ENCODE results near the gene DRC3.

Gene DRC3

GRCh38 chr17:18025241-18025944, 52.7 kb downstream of the DRC3 start:
- DNase-seq (ENCODE audit: low spot score) = peak; percentile 66

- DNase-seq (ENCODE audit: low spot score) = peak; percentile 55
Measured at GRCh38 chr17:18025945-18026776, 53.5 kb downstream of the DRC3 start.

DNA sequence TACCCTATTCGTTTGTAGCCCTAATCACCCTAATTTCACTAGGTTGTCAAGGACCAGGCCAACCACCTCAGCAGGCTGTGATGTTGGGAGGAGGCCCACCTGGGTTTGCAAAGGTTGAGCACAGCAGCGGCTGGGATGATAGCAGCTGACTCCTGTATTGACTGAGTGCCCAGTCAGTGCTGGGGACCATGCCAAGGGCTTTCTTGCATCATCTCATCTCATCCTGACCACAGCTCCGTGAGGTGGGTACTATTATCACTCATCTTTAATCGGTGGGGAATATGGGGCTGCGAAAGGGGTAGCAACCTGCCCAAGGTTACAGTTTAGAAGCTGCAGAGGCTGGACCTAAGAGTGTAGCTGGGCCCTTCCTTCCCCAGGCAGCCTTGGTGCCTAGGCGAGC, 54.6 kb downstream of the DRC3 start:
- DNase-seq (ENCODE audit: low spot score) = no peak

DNA sequence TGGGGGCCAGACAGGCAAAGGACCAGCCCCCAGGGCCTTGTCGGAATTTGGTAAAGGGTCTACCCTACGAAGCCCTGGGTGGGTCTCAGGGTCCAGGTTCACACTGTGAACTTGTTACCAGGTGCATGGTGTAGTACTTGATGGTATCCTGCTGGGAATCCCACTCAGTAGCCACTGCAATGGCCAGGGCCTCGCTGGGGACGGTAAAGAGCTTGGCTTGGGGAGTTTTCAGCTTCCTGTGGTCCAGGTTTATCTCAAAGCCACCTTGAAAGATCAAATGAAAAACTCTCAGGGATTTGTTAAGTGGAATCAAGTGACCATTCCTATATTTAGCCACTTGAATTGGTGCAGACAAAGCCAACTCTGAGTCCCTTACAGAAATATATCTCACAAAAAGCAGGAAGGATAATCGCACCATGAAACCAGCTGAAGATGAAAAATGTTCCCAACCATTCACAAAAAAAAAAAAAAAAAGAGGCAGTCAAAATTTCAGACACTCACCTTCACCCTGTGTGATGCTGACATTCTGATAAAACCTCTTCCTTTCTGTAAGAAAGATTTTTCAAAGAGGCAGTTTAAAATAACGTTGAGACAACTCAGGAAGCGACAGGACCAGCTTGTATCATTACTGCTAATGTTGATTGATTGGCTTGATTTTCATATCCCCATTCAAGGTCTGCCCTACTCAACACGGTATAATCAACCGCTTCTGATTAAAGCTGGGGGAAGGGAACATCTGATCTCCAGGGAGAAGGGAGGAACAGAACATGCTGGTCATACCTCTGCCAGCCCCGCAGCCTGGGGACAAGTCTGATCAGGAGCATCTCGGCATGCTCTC, 55.7 kb downstream of the DRC3 start:
- DNase-seq (ENCODE audit: low spot score) = no peak

DNA sequence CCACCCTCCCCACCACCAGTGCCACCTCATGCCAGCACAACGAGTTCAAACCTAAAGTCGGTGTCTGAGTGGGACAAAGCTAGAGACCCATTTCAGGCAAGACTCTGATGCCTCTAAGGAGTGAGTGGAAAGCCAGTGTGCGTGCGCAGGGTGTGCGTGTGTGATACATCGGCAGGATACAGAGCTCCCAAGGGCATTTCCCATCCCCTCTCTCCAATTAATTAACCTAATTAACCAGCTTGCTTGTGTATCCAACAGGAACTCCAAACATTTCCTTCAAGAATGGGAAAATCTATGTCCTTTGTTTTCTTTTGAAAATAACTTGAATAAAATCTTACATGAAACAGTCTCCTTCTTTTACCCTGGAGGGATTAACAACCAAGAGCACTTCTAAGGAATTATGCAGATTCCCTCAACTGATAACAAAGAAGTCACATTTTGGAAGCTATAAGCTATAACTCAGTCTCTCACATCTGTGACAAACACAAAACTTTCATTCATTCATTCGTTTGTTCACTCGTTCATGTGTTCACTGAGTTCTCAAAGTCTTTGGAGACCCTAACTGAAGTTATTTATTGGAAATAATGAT, 56.4 kb downstream of the DRC3 start:
- no peak for DNase-seq (ENCODE audit: low spot score)

- no peak for DNase-seq (ENCODE audit: low spot score)
Measured at GRCh38 chr17:18031955-18032354, 59.3 kb downstream of the DRC3 start.

- peak; percentile 85 for DNase-seq (ENCODE audit: low spot score)
Measured at GRCh38 chr17:18033442-18034099, 60.9 kb downstream of the DRC3 start.

DNA sequence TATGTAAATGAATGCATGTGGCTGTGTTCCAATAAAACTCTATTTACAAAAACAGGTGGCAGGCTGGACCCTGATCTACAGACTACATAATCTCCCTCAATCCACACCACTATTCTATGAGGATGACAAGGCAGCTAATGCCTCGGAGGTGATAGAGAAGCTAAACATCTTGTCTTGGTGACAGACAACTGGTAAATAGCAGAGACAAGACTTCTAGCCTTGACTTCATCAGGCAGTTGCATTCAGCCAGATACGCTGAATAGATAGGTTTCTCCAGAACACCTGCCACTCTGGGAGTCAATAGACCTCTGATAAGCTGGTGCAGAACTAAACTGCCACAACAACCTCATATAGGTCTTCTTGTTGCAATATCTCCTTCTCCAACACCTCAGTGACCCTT, 63.0 kb downstream of the DRC3 start:
- no peak for DNase-seq (ENCODE audit: low spot score)

DNA sequence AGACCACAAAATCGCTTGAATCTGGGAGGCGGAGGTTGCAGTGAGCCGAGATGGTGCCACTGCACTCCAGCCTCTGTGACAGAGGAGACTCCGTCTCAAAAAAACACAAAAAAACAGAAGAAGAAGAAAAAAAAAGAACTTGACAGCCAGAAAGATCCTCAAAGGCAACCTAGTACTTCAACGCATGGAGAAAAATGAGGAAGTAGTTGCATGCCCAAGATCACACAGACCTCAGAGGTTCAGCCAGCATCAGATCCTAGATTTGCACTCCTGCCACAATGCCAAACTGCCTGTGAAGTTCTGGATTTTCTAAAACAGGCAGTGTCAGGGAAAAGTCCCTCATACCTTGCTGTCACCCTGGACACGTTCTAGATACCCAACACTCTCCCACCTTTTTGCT, 64.8 kb downstream of the DRC3 start:
- no peak for DNase-seq (ENCODE audit: low spot score)

GRCh38 chr17:18038149-18038850, 65.6 kb downstream of the DRC3 start:
- DNase-seq (ENCODE audit: low spot score) = no peak

- peak; percentile 99 for DNase-seq (ENCODE audit: low spot score)
Measured at GRCh38 chr17:18038861-18039534, 66.3 kb downstream of the DRC3 start, which contains the start of the genes ATPAF2 and GID4. ATPAF2 (minus strand) TSS chr17:18039168; CDS start chr17:18039013, 155 bp downstream. GID4 (plus strand) TSS chr17:18039408; CDS start chr17:18039465, 57 bp downstream.

DNA sequence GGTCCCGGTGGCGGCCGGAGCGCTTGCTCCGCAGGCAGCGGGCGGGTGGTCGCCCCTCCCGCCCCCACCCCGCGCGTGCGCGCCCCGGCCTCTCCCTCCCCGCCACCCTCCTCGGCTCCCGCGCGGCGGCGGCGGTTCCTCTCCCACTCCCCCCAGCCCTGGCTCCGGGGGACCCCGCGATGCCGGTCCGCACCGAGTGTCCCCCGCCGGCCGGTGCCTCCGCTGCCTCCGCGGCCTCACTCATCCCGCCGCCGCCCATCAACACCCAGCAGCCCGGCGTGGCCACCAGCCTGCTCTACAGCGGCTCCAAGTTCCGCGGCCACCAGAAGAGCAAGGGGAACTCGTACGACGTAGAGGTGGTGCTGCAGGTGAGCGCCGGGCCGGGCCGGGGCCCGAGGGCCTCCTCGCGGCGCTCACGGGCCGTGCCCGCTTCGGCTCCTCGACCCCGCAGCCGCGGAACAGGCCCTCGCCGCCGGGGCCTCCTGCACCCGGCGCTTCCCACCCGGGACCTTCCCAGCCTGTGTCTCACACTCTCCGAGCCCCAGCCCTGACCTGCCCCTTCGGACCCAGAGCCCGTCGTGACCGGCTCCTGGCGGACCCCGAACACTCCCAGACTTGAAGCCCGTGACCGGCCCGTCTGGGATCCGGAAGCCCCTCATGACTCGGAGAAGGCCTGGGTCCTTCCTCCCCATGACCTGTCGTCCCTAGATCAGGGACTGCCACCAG, 67.0 kb downstream of the DRC3 start:
- DNase-seq (ENCODE audit: low spot score) = peak; percentile 82

DNA sequence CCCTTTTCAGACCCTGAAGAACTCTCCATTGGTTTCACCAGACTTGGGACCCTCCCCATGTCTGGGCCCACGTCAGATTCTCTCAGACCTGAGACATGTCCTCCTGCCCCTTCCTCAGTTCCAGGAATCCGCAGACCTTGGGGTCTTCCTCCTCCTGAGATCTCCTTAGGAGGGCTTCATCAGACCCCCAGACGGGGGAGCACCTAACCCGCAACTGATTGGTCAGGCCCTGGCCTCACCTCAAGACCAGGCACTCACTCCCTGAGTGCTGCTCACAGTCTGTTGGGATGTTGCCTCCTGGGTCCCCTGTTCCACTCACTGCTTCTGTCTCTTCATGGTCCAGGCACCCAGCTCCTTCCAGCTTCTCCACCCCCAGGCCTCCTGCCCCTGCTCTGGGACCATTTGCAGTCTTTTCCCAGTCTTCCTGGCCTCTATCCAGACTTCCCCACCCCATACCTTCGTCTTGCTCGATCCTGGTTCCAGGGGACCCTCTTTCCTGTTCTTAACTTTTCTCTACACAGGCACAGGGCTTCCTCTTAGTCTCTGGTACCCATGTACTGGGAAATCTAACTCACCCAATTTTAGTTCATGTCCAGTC, 67.7 kb downstream of the DRC3 start:
- peak; percentile 27 for DNase-seq (ENCODE audit: low spot score)

- DNase-seq (ENCODE audit: low spot score) = peak; percentile 81
Measured at GRCh38 chr17:18041776-18042175, 69.1 kb downstream of the DRC3 start.

GRCh38 chr17:18042983-18043382, 70.3 kb downstream of the DRC3 start:
- no peak for DNase-seq (ENCODE audit: low spot score)

GRCh38 chr17:18043491-18043890, 70.8 kb downstream of the DRC3 start:
- DNase-seq (ENCODE audit: low spot score) = peak; percentile 22

- DNase-seq (ENCODE audit: low spot score) = no peak
Measured at GRCh38 chr17:18044609-18045008, 71.9 kb downstream of the DRC3 start.

DNA sequence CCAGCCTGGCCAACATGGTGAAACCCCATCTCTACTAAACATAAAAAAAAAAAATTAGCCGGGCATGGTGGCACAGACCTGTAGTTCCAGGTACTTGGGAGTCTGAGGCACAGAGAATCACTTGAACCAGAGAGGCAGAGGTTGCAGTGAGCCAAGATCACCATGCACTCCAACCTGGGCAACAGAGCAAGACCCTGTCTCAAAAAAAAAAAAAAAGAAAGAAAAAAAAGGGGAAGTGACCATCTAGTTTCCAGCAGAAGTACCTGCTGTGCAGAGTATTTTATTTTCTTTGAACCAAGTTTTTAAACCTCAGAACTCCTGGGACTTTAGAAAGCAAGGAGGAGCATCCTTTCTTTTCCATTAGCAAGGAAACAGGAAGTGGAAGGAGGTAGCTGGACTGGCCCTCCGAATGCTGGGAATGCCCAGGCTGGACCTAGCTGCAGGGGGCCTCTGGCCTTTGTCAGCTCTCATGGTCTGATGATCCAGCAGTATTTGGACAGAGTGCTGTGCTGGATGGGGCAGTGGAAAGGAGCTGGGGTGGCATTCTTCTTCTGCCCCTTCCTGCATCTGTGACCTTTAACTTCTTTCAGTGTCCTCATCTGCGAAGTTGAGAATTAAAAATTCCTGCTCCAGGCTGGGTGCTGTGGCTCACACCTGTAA, 73.2 kb downstream of the DRC3 start:
- DNase-seq (ENCODE audit: low spot score) = no peak

GRCh38 chr17:18055597-18055996, 82.9 kb downstream of the DRC3 start:
- no peak for DNase-seq (ENCODE audit: low spot score)

All from GM03348 (cell line).